GM12873 (cell line): ENCODE measurements around the gene HMMR.

Experiments
- CTCF ChIP-seq: IDR thresholded peaks from 2 replicates; pipeline ENCODE4 v1.5.1; 2012; ENCODE audit warnings: low read depth, mild to moderate bottlenecking, moderate library complexity, low read length, control low read depth; ENCODE audit not compliant: insufficient read depth; ENCODE audit errors: missing control alignments

HMMR gene

GRCh38 chr5:163448491-163448890 is 11.9 kb upstream of the HMMR start:
- no peak for TF ChIP-seq CTCF

- no peak for TF ChIP-seq CTCF
Observed at GRCh38 chr5:163451489-163451888, 8.9 kb upstream of the HMMR start.

GRCh38 chr5:163453705-163454104 is 6.7 kb upstream of the HMMR start:
- no peak for TF ChIP-seq CTCF

GRCh38 chr5:163456029-163456589 is 4.3 kb upstream of the HMMR start:
- no peak for TF ChIP-seq CTCF

GRCh38 chr5:163456840-163457239 is 3.6 kb upstream of the HMMR start:
- TF ChIP-seq CTCF: no peak

- no peak for TF ChIP-seq CTCF
Observed at GRCh38 chr5:163458778-163459385, 1.6 kb upstream of the HMMR start.

GRCh38 chr5:163459462-163459818 is 992 bp upstream of the HMMR start:
- TF ChIP-seq CTCF: no peak
